CD4-positive, alpha-beta T cell (primary cell): ENCODE measurements around the gene MYBPH. TPM values are rescaled to one million over a fixed set of nuclear protein-coding genes. Genes with fewer than 3 reads are reported as not detected.

Source experiments
- ATAC-seq: fragments of 200-7000 bp; cut with Tn5 transposase; one replicate; pipeline ENCODE4 v1.10.0; 2022; ENCODE audit warnings: mild to moderate bottlenecking; ENCODE audit not compliant: poor library complexity
- CTCF ChIA-PET: fragments of 350-600 bp; sonication (Branson Sonifier 250); formaldehyde crosslinking; loops from one replicate; lab custom pipeline; 2021; ENCODE audit warnings: antibody characterized with exemption, inconsistent platforms; lab: Charles Lee
- POLR2A ChIA-PET: fragments of 350-600 bp; sonication (Branson Sonifier 250); formaldehyde crosslinking; loops from one replicate; lab custom pipeline; 2021; ENCODE audit warnings: antibody characterized with exemption, inconsistent platforms; lab: Charles Lee
- DNase-seq, 14 experiments: peaks; one replicate each; pipeline ENCODE4 v3.0.0-alpha.2; 2013 to 2020; ENCODE audit warnings: mixed read lengths in 2 of 14
- H3K27ac ChIP-seq, 2 donors: one replicate each; pipeline versions ENCODE4 v1.5.1 to v1.7.0; 2013; ENCODE audit warnings: low read length in 2 of 2, low read depth in 1 of 2, mild to moderate bottlenecking in 1 of 2
- H3K27me3 ChIP-seq, 2 experiments: 1 replicate in 1 of 2; 2 replicates in 1 of 2; pipeline versions ENCODE4 v1.6.1 to v1.7.0; 2013; ENCODE audit warnings: low read length in 2 of 2, control low read depth in 1 of 2, mild to moderate bottlenecking in 1 of 2, moderate library complexity in 1 of 2; ENCODE audit not compliant: insufficient read depth in 2 of 2, control insufficient read depth in 1 of 2
- H3K36me3 ChIP-seq: one replicate; pipeline ENCODE4 v1.6.1; 2013; ENCODE audit warnings: low read length, control low read depth; ENCODE audit not compliant: insufficient read depth
- H3K4me1 ChIP-seq: one replicate; pipeline ENCODE4 v1.6.1; 2013; ENCODE audit warnings: low read length, control low read depth; ENCODE audit not compliant: insufficient read depth
- H3K4me3 ChIP-seq: one replicate; pipeline ENCODE4 v1.5.1; 2013; ENCODE audit warnings: mild to moderate bottlenecking, low read length, moderate library complexity
- H3K9me3 ChIP-seq, 2 experiments: 1 replicate in 1 of 2; 2 replicates in 1 of 2; pipeline versions ENCODE4 v1.6.1 to v1.7.0; 2013; ENCODE audit warnings: low read length in 2 of 2, mild to moderate bottlenecking in 2 of 2, control low read depth in 1 of 2, moderate library complexity in 1 of 2; ENCODE audit not compliant: control insufficient read depth in 1 of 2, insufficient read depth in 1 of 2
- H3K27ac Mint-ChIP-seq: one replicate; pipeline ENCODE4 v1.8.0; 2020; ENCODE audit warnings: mixed read lengths
- H3K27me3 Mint-ChIP-seq: one replicate; pipeline ENCODE4 v1.8.0; 2021; ENCODE audit warnings: mixed read lengths
- H3K36me3 Mint-ChIP-seq: one replicate; pipeline ENCODE4 v1.8.0; 2021; ENCODE audit warnings: low read depth, mixed read lengths
- H3K4me1 Mint-ChIP-seq: one replicate; pipeline ENCODE4 v1.8.0; 2021; ENCODE audit warnings: low read depth, mixed read lengths
- H3K4me3 Mint-ChIP-seq: one replicate; pipeline ENCODE4 v1.8.0; 2020; ENCODE audit warnings: mild to moderate bottlenecking, mixed read lengths
- H3K9me3 Mint-ChIP-seq: one replicate; pipeline ENCODE4 v1.8.0; 2020; ENCODE audit warnings: mixed read lengths
- CTCF ChIP-seq: fragments of 200-600 bp; IDR thresholded peaks from one replicate; pipeline ENCODE4 v1.8.0; 2022; ENCODE audit warnings: antibody characterized with exemption, mild to moderate bottlenecking
- intact Hi-C, 2 experiments: fragments of 100-400 bp; cut with DNase I in 1 of 2; cut with micrococcal nuclease in 1 of 2; formaldehyde crosslinking; loops; one replicate each; pipeline versions ENCODE4 v1.15.1 to v1.9.0; 2023 to 2025; cut with DNase I, micrococcal nuclease
- total RNA-seq, 174 experiments: library from RNA in 2 of 174; stranded (reverse) in 2 of 174; gene quantifications; one replicate each; pipeline ENCODE4 v1.2.3 and lab custom pipeline; 2021 to 2026

Gene MYBPH
- total RNA-seq, 2 experiments from 2014 or later, result not detected

GRCh38 chr1:203219934-203220333, 44.3 kb upstream of the MYBPH start:
- Mint-ChIP-seq H3K27ac (no peak overlapping the region), H3K36me3 (no peaks in the 10 kb centered on the region), H3K27me3 (peaks cover 16% of the 10 kb centered on the region), H3K9me3 (no peaks in the 10 kb centered on the region), H3K4me3 (no peak overlapping the region), H3K4me1 (peaks cover 6% of the 10 kb centered on the region)
- Histone ChIP-seq H3K27ac (no peak overlapping the region), H3K36me3 (no peaks in the 10 kb centered on the region), H3K9me3 (no peaks in the 10 kb centered on the region), H3K4me1 (peaks cover 7% of the 10 kb centered on the region), H3K4me3 (no peak overlapping the region), H3K27me3 (peaks cover 0 to 12% of the 10 kb centered on the region in 2 experiments)
- intact Hi-C loops, result no loop called here
- ATAC-seq (no peak), DNase-seq (no peak)
- ChIA-PET POLR2A (no interaction called here), CTCF (no interaction called here)
- no peak for TF ChIP-seq CTCF

GRCh38 chr1:203219171-203219570, 43.5 kb upstream of the MYBPH start:
- H3K27ac ChIP-seq, result no peak overlapping the region
- H3K36me3 ChIP-seq, result no peaks in the 10 kb centered on the region
- H3K9me3 Mint-ChIP-seq, result no peaks in the 10 kb centered on the region
- peaks cover 6% of the 10 kb centered on the region for H3K4me1 Mint-ChIP-seq
- H3K4me3 Mint-ChIP-seq, result no peak overlapping the region
- peaks cover 16% of the 10 kb centered on the region for H3K27me3 Mint-ChIP-seq
- peaks cover 0 to 12% of the 10 kb centered on the region in 2 experiments for H3K27me3 ChIP-seq
- intact Hi-C loops, result no loop called here
- no peaks in the 10 kb centered on the region for H3K36me3 Mint-ChIP-seq
- ChIA-PET POLR2A (no interaction called here), CTCF (no interaction called here)
- DNase-seq (no peak), ATAC-seq (no peak)
- no peaks in the 10 kb centered on the region for H3K9me3 ChIP-seq
- no peak for TF ChIP-seq CTCF
- peaks cover 7% of the 10 kb centered on the region for H3K4me1 ChIP-seq
- no peak overlapping the region for H3K27ac Mint-ChIP-seq
- H3K4me3 ChIP-seq, result no peak overlapping the region

GRCh38 chr1:203217668-203218067, 42.0 kb upstream of the MYBPH start:
- peaks cover 16% of the 10 kb centered on the region for H3K27me3 Mint-ChIP-seq
- no peak overlapping the region for H3K27ac Mint-ChIP-seq
- H3K36me3 Mint-ChIP-seq, result no peaks in the 10 kb centered on the region
- peaks cover 6% of the 10 kb centered on the region for H3K4me1 Mint-ChIP-seq
- no peak overlapping the region for H3K4me3 Mint-ChIP-seq
- POLR2A ChIA-PET, result no interaction called here
- Histone ChIP-seq H3K4me1 (peaks cover 7% of the 10 kb centered on the region), H3K4me3 (no peak overlapping the region), H3K36me3 (no peaks in the 10 kb centered on the region), H3K27ac (no peak overlapping the region), H3K9me3 (no peaks in the 10 kb centered on the region), H3K27me3 (peaks cover 0 to 8% of the 10 kb centered on the region in 2 experiments)
- no peaks in the 10 kb centered on the region for H3K9me3 Mint-ChIP-seq
- no peak for TF ChIP-seq CTCF
- DNase-seq (no peak), ATAC-seq (no peak)
- intact Hi-C loops, result no loop called here
- CTCF ChIA-PET, result no interaction called here
